Caco-2 (cell line): ENCODE data around the gene ZSWIM5. TPM values are rescaled to one million over a fixed set of nuclear protein-coding genes. Genes with fewer than 3 reads are reported as not detected.

ENCODE experiments used
- BruUV-seq: library from RNA; stranded (reverse); fragments of 400-500 nt; replicated peaks from 2 replicates; lab custom pipeline; 2021; lab: Mats Ljungman, UMichigan
- CTCF ChIA-PET: fragments of 300-600 bp; sonication (Branson Sonifier 250); formaldehyde crosslinking; loops from one replicate; lab custom pipeline; 2022; ENCODE audit warnings: antibody characterized with exemption; lab: Charles Lee
- POLR2A ChIA-PET: fragments of 300-600 bp; sonication (Branson Sonifier 250); formaldehyde crosslinking; loops from one replicate; lab custom pipeline; 2022; ENCODE audit warnings: antibody characterized with exemption; lab: Charles Lee
- DNase-seq, 2 experiments: peaks; one replicate each; pipeline versions ENCODE4 v3.0.0 to v3.0.0-alpha.2; 2020 to 2022
- H3K27me3 ChIP-seq: replicated peaks from 2 replicates; pipeline ENCODE4 v1.6.0; 2011; ENCODE audit warnings: low read length; ENCODE audit not compliant: control insufficient read depth, insufficient read depth
- H3K36me3 ChIP-seq: 2 replicates; pipeline ENCODE4 v1.5.1; 2011; ENCODE audit warnings: low read length; ENCODE audit not compliant: control insufficient read depth, insufficient read depth
- H3K4me1 ChIP-seq: fragments of 250-450 bp; sonication (Bioruptor Pico); 2 replicates; pipeline ENCODE4 v1.5.1; 2020; ENCODE audit warnings: mild to moderate bottlenecking
- H3K4me3 ChIP-seq: 2 replicates; pipeline ENCODE4 v1.5.1; 2011; ENCODE audit warnings: low read depth, mild to moderate bottlenecking, control low read depth, low read length
- H3K9me3 ChIP-seq: fragments of 250-450 bp; sonication (Bioruptor Pico); 2 replicates; pipeline ENCODE4 v1.5.1; 2020; ENCODE audit warnings: mild to moderate bottlenecking, moderate library complexity
- H3K27ac Mint-ChIP-seq: one replicate; pipeline ENCODE4 v1.8.0; 2022; ENCODE audit warnings: mixed read lengths; ENCODE audit not compliant: unreplicated experiment
- H3K27me3 Mint-ChIP-seq: one replicate; pipeline ENCODE4 v1.8.0; 2022; ENCODE audit warnings: mixed read lengths; ENCODE audit not compliant: insufficient read depth, unreplicated experiment
- H3K36me3 Mint-ChIP-seq: one replicate; pipeline ENCODE4 v1.8.0; 2022; ENCODE audit warnings: mild to moderate bottlenecking, mixed read lengths; ENCODE audit not compliant: insufficient read depth, unreplicated experiment
- H3K4me1 Mint-ChIP-seq: one replicate; pipeline ENCODE4 v1.8.0; 2022; ENCODE audit warnings: low read depth, mixed read lengths; ENCODE audit not compliant: unreplicated experiment
- H3K4me3 Mint-ChIP-seq: one replicate; pipeline ENCODE4 v1.8.0; 2022; ENCODE audit warnings: mild to moderate bottlenecking, moderate library complexity, mixed read lengths; ENCODE audit not compliant: unreplicated experiment
- H3K9me3 Mint-ChIP-seq: one replicate; pipeline ENCODE4 v1.8.0; 2022; ENCODE audit warnings: mixed read lengths; ENCODE audit not compliant: unreplicated experiment
- intact Hi-C: fragments of 100-400 bp; cut with micrococcal nuclease; formaldehyde crosslinking; loops from one replicate; pipeline ENCODE4 v1.10.0; 2022; ENCODE audit not compliant: unreplicated experiment
- total RNA-seq: library from RNA; stranded (reverse); gene quantifications from 2 replicates; pipeline ENCODE4 v1.2.3, GENCODE V29; 2022
- TF ChIP-seq, protein P1 (sequence below), 2 experiments: fragments of 200-600 bp in 1 of 2; IDR thresholded peaks; 1 replicate in 1 of 2; 2 replicates in 1 of 2; pipeline versions ENCODE4 v1.5.1 to v1.8.0; 2011 to 2022; ENCODE audit warnings: antibody characterized with exemption in 1 of 2, control low read depth in 1 of 2, inconsistent platforms in 1 of 2, low read depth in 1 of 2, low read length in 1 of 2, mild to moderate bottlenecking in 1 of 2, moderate library complexity in 1 of 2; ENCODE audit not compliant: insufficient read depth in 1 of 2, severe bottlenecking in 1 of 2, unreplicated experiment in 1 of 2

Gene ZSWIM5
- total RNA-seq, 1 experiment from 2014 or later = 0.54 TPM

GRCh38 chr1:45148209-45148825 lies 58.1 kb downstream of the ZSWIM5 start:
- ChIA-PET POLR2A (no interaction called here), CTCF (no interaction called here)
- Mint-ChIP-seq H3K36me3 (no peaks in the 10 kb centered on the region), H3K27ac (no peak overlapping the region), H3K9me3 (no peaks in the 10 kb centered on the region), H3K27me3 (peaks cover 8% of the 10 kb centered on the region), H3K4me1 (no peaks in the 10 kb centered on the region), H3K4me3 (no peak overlapping the region)
- DNase-seq = no peak
- BruUV-seq = no TSS peak
- TF ChIP-seq, protein P1, sequence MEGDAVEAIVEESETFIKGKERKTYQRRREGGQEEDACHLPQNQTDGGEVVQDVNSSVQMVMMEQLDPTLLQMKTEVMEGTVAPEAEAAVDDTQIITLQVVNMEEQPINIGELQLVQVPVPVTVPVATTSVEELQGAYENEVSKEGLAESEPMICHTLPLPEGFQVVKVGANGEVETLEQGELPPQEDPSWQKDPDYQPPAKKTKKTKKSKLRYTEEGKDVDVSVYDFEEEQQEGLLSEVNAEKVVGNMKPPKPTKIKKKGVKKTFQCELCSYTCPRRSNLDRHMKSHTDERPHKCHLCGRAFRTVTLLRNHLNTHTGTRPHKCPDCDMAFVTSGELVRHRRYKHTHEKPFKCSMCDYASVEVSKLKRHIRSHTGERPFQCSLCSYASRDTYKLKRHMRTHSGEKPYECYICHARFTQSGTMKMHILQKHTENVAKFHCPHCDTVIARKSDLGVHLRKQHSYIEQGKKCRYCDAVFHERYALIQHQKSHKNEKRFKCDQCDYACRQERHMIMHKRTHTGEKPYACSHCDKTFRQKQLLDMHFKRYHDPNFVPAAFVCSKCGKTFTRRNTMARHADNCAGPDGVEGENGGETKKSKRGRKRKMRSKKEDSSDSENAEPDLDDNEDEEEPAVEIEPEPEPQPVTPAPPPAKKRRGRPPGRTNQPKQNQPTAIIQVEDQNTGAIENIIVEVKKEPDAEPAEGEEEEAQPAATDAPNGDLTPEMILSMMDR (IDR thresholded peaks at IDR 0.05; ENCODE audit: insufficient read depth in 1 of 2, low read depth in 1 of 2, low read length in 1 of 2, severe bottlenecking in 1 of 2, unreplicated experiment in 1 of 2) = no peak
- Histone ChIP-seq H3K27me3 (no peaks in the 10 kb centered on the region), H3K4me3 (no peak overlapping the region), H3K36me3 (no peaks in the 10 kb centered on the region), H3K4me1 (no peaks in the 10 kb centered on the region), H3K9me3 (no peaks in the 10 kb centered on the region)
- intact Hi-C loops = no loop called here

DNA sequence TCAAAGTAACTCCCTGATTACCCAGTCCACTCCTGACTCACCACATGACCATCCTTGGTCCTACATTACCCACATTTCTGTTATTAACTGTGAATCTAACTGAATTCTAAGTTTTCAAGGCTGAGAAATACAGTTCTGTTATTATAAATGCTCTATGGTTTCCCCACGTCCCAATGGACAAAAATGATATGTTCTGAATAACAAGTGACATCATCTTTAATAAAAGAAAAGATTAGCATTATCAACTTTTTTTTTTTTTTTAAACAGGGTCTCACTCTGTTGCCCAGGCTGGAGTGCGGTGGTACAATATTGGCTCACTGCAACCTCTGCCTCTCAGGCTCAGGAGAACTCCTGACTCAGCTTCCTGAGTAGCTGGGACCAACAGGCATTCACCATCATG lies 59.6 kb downstream of the ZSWIM5 start:
- H3K9me3 Mint-ChIP-seq = no peaks in the 10 kb centered on the region
- no peak overlapping the region for H3K4me3 ChIP-seq
- H3K4me1 Mint-ChIP-seq = no peaks in the 10 kb centered on the region
- BruUV-seq = no TSS peak
- no peak for DNase-seq
- no peaks in the 10 kb centered on the region for H3K36me3 Mint-ChIP-seq
- no peaks in the 10 kb centered on the region for H3K4me1 ChIP-seq
- ChIA-PET POLR2A (no interaction called here), CTCF (no interaction called here)
- no peaks in the 10 kb centered on the region for H3K27me3 ChIP-seq
- no peaks in the 10 kb centered on the region for H3K9me3 ChIP-seq
- no peak overlapping the region for H3K4me3 Mint-ChIP-seq
- no peak overlapping the region for H3K27ac Mint-ChIP-seq
- H3K27me3 Mint-ChIP-seq = peaks cover 8% of the 10 kb centered on the region
- TF ChIP-seq, protein P1 (IDR thresholded peaks at IDR 0.05; ENCODE audit: insufficient read depth in 1 of 2, low read depth in 1 of 2, low read length in 1 of 2, severe bottlenecking in 1 of 2, unreplicated experiment in 1 of 2) = no peak
- intact Hi-C loops = no loop called here
- H3K36me3 ChIP-seq = no peaks in the 10 kb centered on the region

DNA sequence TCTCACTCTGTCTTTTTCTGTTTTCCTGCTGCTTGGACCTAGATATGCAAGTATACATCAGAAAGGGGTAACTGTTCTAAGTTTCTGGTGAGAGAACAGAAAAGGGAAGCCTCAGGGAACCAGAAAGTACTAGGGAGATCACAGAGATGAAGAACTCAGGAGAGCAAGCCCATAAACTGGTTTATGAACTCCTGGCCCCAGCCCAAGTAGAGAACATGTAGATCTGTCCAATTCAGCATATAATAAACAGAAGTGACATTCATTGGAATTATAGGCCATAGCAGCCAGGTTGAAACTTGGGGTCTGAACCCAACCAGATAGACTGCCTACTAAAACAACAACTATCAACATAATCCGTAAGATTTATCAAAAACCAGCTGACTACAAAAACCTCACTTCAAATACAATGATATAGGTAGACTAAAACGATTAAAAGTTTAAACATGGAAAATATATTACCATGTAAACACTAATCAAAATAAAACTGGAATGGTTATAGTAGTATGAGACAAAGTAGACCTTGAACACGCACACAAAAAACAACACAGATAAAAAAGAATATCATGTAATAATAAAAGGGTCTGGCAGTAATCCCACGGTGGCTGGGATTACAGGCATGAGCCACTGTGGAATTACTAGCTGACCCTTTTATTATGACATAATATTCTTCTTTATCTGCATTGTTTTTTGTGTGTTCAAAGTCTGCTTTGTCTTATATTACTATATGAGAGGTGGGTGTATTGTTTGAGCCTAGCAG lies 65.0 kb downstream of the ZSWIM5 start:
- H3K4me1 Mint-ChIP-seq = no peaks in the 10 kb centered on the region
- H3K27ac Mint-ChIP-seq = no peak overlapping the region
- Histone ChIP-seq H3K4me3 (no peak overlapping the region), H3K4me1 (no peaks in the 10 kb centered on the region), H3K9me3 (no peaks in the 10 kb centered on the region), H3K36me3 (no peaks in the 10 kb centered on the region), H3K27me3 (no peaks in the 10 kb centered on the region)
- H3K36me3 Mint-ChIP-seq = no peaks in the 10 kb centered on the region
- ChIA-PET POLR2A (no interaction called here), CTCF (no interaction called here)
- no peaks in the 10 kb centered on the region for H3K9me3 Mint-ChIP-seq
- no peak overlapping the region for H3K4me3 Mint-ChIP-seq
- H3K27me3 Mint-ChIP-seq = peaks cover 8% of the 10 kb centered on the region
- no peak for DNase-seq
- no TSS peak for BruUV-seq
- TF ChIP-seq, protein P1 (IDR thresholded peaks at IDR 0.05; ENCODE audit: insufficient read depth in 1 of 2, low read depth in 1 of 2, low read length in 1 of 2, severe bottlenecking in 1 of 2, unreplicated experiment in 1 of 2) = no peak
- intact Hi-C loops = no loop called here
